Uterus (tissue), 2 donors: ENCODE measurements around the gene CEP112.
"Not testable (repeated sequence)": the region's sequence is repeated elsewhere in the genome, so short reads cannot be mapped to it uniquely, and the experiment has no call there.

Source experiments
- POLR2A ChIP-seq, 2 donors: fragments of 450-650 bp; IDR thresholded peaks; one replicate each; pipeline ENCODE4 v1.6.1; 2016; ENCODE audit warnings: antibody characterized with exemption in 2 of 2, mild to moderate bottlenecking in 1 of 2, moderate library complexity in 1 of 2
- TF ChIP-seq, protein P1 (sequence below), 4 experiments: fragments of 200-600 bp in 2 of 4; fragments of 450-650 bp in 2 of 4; sonication (generic) in 2 of 4; IDR thresholded peaks; one replicate each; pipeline ENCODE4 v1.5.1; 2016 to 2019; ENCODE audit warnings: antibody characterized with exemption in 4 of 4, mild to moderate bottlenecking in 2 of 4, moderate library complexity in 1 of 4

DNA sequence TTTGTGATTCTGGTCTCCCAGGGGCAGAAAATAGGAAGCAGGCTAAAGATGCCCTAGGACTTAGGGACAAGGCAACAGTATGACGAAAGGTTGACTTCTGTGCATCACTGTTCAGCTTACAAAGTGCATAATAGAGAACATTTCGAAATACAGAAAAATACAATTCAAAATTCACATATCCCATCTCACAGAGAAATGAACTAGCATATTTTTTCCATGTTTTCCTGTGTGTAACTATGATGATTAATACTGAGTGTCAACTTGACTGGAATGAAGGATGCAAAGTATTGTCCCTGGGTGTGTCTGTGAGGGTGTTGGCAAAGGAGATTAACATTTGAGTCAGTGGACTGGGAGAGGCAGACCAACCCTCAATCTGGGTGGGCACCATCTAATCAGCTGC is 365.4 kb downstream of the CEP112 start:
- TF ChIP-seq, protein P1, sequence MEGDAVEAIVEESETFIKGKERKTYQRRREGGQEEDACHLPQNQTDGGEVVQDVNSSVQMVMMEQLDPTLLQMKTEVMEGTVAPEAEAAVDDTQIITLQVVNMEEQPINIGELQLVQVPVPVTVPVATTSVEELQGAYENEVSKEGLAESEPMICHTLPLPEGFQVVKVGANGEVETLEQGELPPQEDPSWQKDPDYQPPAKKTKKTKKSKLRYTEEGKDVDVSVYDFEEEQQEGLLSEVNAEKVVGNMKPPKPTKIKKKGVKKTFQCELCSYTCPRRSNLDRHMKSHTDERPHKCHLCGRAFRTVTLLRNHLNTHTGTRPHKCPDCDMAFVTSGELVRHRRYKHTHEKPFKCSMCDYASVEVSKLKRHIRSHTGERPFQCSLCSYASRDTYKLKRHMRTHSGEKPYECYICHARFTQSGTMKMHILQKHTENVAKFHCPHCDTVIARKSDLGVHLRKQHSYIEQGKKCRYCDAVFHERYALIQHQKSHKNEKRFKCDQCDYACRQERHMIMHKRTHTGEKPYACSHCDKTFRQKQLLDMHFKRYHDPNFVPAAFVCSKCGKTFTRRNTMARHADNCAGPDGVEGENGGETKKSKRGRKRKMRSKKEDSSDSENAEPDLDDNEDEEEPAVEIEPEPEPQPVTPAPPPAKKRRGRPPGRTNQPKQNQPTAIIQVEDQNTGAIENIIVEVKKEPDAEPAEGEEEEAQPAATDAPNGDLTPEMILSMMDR (IDR thresholded peaks at IDR 0.05) = not testable (repeated sequence)
- TF ChIP-seq POLR2A (IDR thresholded peaks at IDR 0.05) = not testable (repeated sequence)
